Fibroblast of lung (primary cell): ENCODE measurements around the gene CASP14. TPM values are rescaled to one million over a fixed set of nuclear protein-coding genes. Genes with fewer than 3 reads are reported as not detected.

Experiments used
- DNase-seq, 2 donors: peaks; one replicate each; pipeline versions ENCODE4 v3.0.0 to v3.0.0-alpha.2; 2010; ENCODE audit warnings: low read depth in 2 of 2
- H2AFZ ChIP-seq: 2 replicates; pipeline ENCODE4 v1.5.1; 2012; ENCODE audit warnings: low read length, control low read depth, inconsistent platforms
- H3K27ac ChIP-seq: 2 replicates; pipeline ENCODE4 v1.5.1; 2011; ENCODE audit warnings: low read length, control low read depth; ENCODE audit not compliant: insufficient read depth
- H3K27me3 ChIP-seq: 2 replicates; pipeline ENCODE4 v1.5.1; 2011; ENCODE audit warnings: mild to moderate bottlenecking, low read length; ENCODE audit not compliant: control insufficient read depth, insufficient read depth
- H3K36me3 ChIP-seq: 2 replicates; pipeline ENCODE4 v1.5.1; 2011; ENCODE audit warnings: low read length; ENCODE audit not compliant: control insufficient read depth, insufficient read depth
- H3K4me1 ChIP-seq: 2 replicates; pipeline ENCODE4 v1.5.1; 2011; ENCODE audit warnings: low read length; ENCODE audit not compliant: control insufficient read depth, insufficient read depth; ENCODE audit errors: extremely low read depth
- H3K4me2 ChIP-seq: 2 replicates; pipeline ENCODE4 v1.5.1; 2011; ENCODE audit warnings: low read length, control low read depth; ENCODE audit not compliant: insufficient read depth; ENCODE audit errors: extremely low read depth
- H3K4me3 ChIP-seq, 4 experiments: fragments of 200-600 bp in 1 of 4; sonication (generic) in 1 of 4; replicated peaks in 1 of 4; 2 replicates each; pipeline ENCODE4 v1.5.1; 2011 to 2016; ENCODE audit warnings: low read length in 4 of 4, low read depth in 3 of 4, mild to moderate bottlenecking in 3 of 4, control low read depth in 2 of 4, inconsistent platforms in 1 of 4, mixed read lengths in 1 of 4; ENCODE audit not compliant: insufficient read depth in 1 of 4; ENCODE audit errors: control extremely low read depth in 1 of 4
- H3K79me2 ChIP-seq: 2 replicates; pipeline ENCODE4 v1.5.1; 2012; ENCODE audit warnings: mild to moderate bottlenecking, low read length, inconsistent platforms; ENCODE audit not compliant: control insufficient read depth, insufficient read depth
- H3K9ac ChIP-seq: 2 replicates; pipeline ENCODE4 v1.5.1; 2011; ENCODE audit warnings: mild to moderate bottlenecking, low read length, control low read depth; ENCODE audit not compliant: insufficient read depth
- H3K9me3 ChIP-seq: 2 replicates; pipeline ENCODE4 v1.5.1; 2012; ENCODE audit warnings: low read depth, low read length; ENCODE audit not compliant: control insufficient read depth, insufficient read depth
- H4K20me1 ChIP-seq: 2 replicates; pipeline ENCODE4 v1.5.1; 2011; ENCODE audit warnings: low read length; ENCODE audit not compliant: control insufficient read depth, insufficient read depth; ENCODE audit errors: extremely low read depth
- CTCF ChIP-seq, 2 donors: IDR thresholded peaks in 1 of 2; conservative IDR thresholded peaks in 1 of 2; 1 replicate in 1 of 2; 2 replicates in 1 of 2; pipeline ENCODE4 v1.5.1; 2011 to 2012; ENCODE audit warnings: low read length in 2 of 2, control low read depth in 1 of 2, inconsistent platforms in 1 of 2, low read depth in 1 of 2, mild to moderate bottlenecking in 1 of 2
- EZH2 ChIP-seq: IDR thresholded peaks from 2 replicates; pipeline ENCODE4 v1.5.1; 2012; ENCODE audit warnings: low read length, control low read depth, mild to moderate bottlenecking; ENCODE audit errors: missing control alignments
- polyA plus RNA-seq, 2 donors: library from polyadenylated mRNA; depleted of rRNA in 1 of 2; stranded (reverse) in 1 of 2; unstranded in 1 of 2; fragments of >200 nt; gene quantifications; 2 replicates each; pipeline ENCODE4 v1.2.1, GENCODE V29; 2011 to 2012; ENCODE audit warnings: missing spikeins in 1 of 2
- total RNA-seq: library from RNA; depleted of rRNA; stranded (reverse); fragments of >200 nt; gene quantifications from 2 replicates; pipeline ENCODE4 v1.2.1, GENCODE V29; 2014

CASP14 gene
- total and polyA plus RNA-seq, 2 donors (not counting 1 experiment from before 2014, with no cell fraction given) = not detected

GRCh38 chr19:15037586-15037985, 11.7 kb upstream of the CASP14 start:
- no peak overlapping the region for H3K4me2 ChIP-seq
- H3K9me3 ChIP-seq = no peaks in the 10 kb centered on the region
- no peaks in the 10 kb centered on the region for H3K4me1 ChIP-seq
- no peaks in the 10 kb centered on the region for H3K27me3 ChIP-seq
- TF ChIP-seq EZH2 (no peak), CTCF (conservative IDR thresholded peaks at IDR 0.05 in 1 of 2, IDR thresholded peaks at IDR 0.05 in 1 of 2; ENCODE audit: low read depth in 1 of 2, low read length in 2 of 2) (no peak)
- H3K4me3 ChIP-seq = no peak overlapping the region
- no peaks in the 10 kb centered on the region for H4K20me1 ChIP-seq
- H3K36me3 ChIP-seq = no peaks in the 10 kb centered on the region
- no peak overlapping the region for H3K27ac ChIP-seq
- H3K79me2 ChIP-seq = no peaks in the 10 kb centered on the region
- no peak overlapping the region for H2AFZ ChIP-seq
- H3K9ac ChIP-seq = no peak overlapping the region
- no peak for DNase-seq

GRCh38 chr19:15038294-15038693, 11.0 kb upstream of the CASP14 start:
- Histone ChIP-seq H3K4me2 (no peak overlapping the region), H3K9ac (no peak overlapping the region), H3K4me3 (no peak overlapping the region), H3K27me3 (no peaks in the 10 kb centered on the region), H3K79me2 (no peaks in the 10 kb centered on the region), H3K36me3 (no peaks in the 10 kb centered on the region), H3K27ac (no peak overlapping the region), H4K20me1 (no peaks in the 10 kb centered on the region), H2AFZ (no peak overlapping the region), H3K4me1 (no peaks in the 10 kb centered on the region), H3K9me3 (no peaks in the 10 kb centered on the region)
- TF ChIP-seq CTCF (conservative IDR thresholded peaks at IDR 0.05 in 1 of 2, IDR thresholded peaks at IDR 0.05 in 1 of 2; ENCODE audit: low read depth in 1 of 2, low read length in 2 of 2) (no peak), EZH2 (no peak)
- no peak for DNase-seq

GRCh38 chr19:15042003-15042402, 7.3 kb upstream of the CASP14 start:
- H3K27ac ChIP-seq = no peak overlapping the region

More at GRCh38 chr19:15042003-15042402, 7.3 kb upstream of the CASP14 start:
- Histone ChIP-seq H3K4me2 (no peak overlapping the region), H3K9ac (no peak overlapping the region), H4K20me1 (no peaks in the 10 kb centered on the region), H3K27me3 (no peaks in the 10 kb centered on the region), H3K4me3 (no peak overlapping the region), H3K79me2 (no peaks in the 10 kb centered on the region), H2AFZ (no peak overlapping the region), H3K4me1 (no peaks in the 10 kb centered on the region), H3K36me3 (no peaks in the 10 kb centered on the region), H3K9me3 (no peaks in the 10 kb centered on the region)
- TF ChIP-seq CTCF (conservative IDR thresholded peaks at IDR 0.05 in 1 of 2, IDR thresholded peaks at IDR 0.05 in 1 of 2; ENCODE audit: low read depth in 1 of 2, low read length in 2 of 2) = no peak
- TF ChIP-seq EZH2 = no peak
- no peak for DNase-seq
